Activated CD4-positive, alpha-beta memory T cell treated with anti-CD3 and anti-CD28 coated beads for 36 hours (primary cell): ENCODE results near the gene ZMIZ1. TPM values are rescaled to one million over a fixed set of nuclear protein-coding genes. Genes with fewer than 3 reads are reported as not detected.
A peak's percentile ranks its signal among the peaks of the same experiment; 100 is the strongest.

Source experiments
- CTCF ChIA-PET: fragments of 350-600 bp; sonication (Branson Sonifier 250); formaldehyde crosslinking; loops from one replicate; lab custom pipeline; 2021; ENCODE audit warnings: antibody characterized with exemption, inconsistent platforms; lab: Charles Lee
- POLR2A ChIA-PET: fragments of 350-600 bp; sonication (Branson Sonifier 250); formaldehyde crosslinking; loops from one replicate; lab custom pipeline; 2021; ENCODE audit warnings: antibody characterized with exemption; lab: Charles Lee
- DNase-seq: peaks from one replicate; pipeline ENCODE4 v3.0.0-alpha.2; 2020
- H3K27ac Mint-ChIP-seq: one replicate; pipeline ENCODE4 v1.8.0; 2021; ENCODE audit warnings: mixed read lengths
- H3K27me3 Mint-ChIP-seq: one replicate; pipeline ENCODE4 v1.8.0; 2021; ENCODE audit warnings: mixed read lengths
- H3K36me3 Mint-ChIP-seq: one replicate; pipeline ENCODE4 v1.8.0; 2021; ENCODE audit warnings: mixed read lengths
- H3K4me1 Mint-ChIP-seq: one replicate; pipeline ENCODE4 v1.8.0; 2021; ENCODE audit warnings: low read depth, mixed read lengths
- H3K4me3 Mint-ChIP-seq: one replicate; pipeline ENCODE4 v1.8.0; 2021; ENCODE audit warnings: mild to moderate bottlenecking, mixed read lengths
- H3K9me3 Mint-ChIP-seq: one replicate; pipeline ENCODE4 v1.8.0; 2021; ENCODE audit warnings: mixed read lengths
- intact Hi-C: fragments of 100-400 bp; cut with micrococcal nuclease; formaldehyde crosslinking; loops from one replicate; pipeline ENCODE4 v1.15.1; 2023
- total RNA-seq, 2 experiments: library from RNA; stranded (reverse); gene quantifications; one replicate each; pipeline ENCODE4 v1.2.3, GENCODE V29; 2021

ZMIZ1 gene
- total RNA-seq, 2 experiments from 2014 or later = 28.5 to 29.2 TPM

DNA sequence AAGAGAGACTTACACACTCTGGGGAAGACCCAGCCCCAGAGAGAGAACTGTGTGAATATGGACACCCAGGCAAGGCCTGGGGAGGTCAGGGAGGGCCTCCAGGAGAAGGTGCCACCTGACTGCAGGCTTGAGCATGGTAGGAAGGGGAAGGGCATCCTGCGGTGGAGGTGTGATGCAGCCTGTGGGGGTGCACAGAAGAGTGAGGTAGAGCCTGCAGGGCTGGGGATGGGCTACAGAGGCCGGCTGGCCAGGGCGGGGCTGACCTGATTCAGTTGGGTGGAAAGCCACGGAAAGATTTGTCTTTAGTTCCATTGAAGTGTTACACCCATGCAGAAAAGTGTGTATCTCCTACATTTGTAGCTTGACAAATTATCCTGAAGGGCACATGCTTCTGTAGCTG, 47.6 kb downstream of the ZMIZ1 start:
- POLR2A ChIA-PET = no interaction called here
- Mint-ChIP-seq H3K4me1 (peaks cover 36% of the 10 kb centered on the region), H3K4me3 (no peak overlapping the region), H3K9me3 (no peaks in the 10 kb centered on the region), H3K36me3 (no peaks in the 10 kb centered on the region), H3K27ac (no peak overlapping the region), H3K27me3 (no peaks in the 10 kb centered on the region)
- CTCF ChIA-PET = no interaction called here
- intact Hi-C loops = no loop called here
- peak; percentile 19 for DNase-seq

DNA sequence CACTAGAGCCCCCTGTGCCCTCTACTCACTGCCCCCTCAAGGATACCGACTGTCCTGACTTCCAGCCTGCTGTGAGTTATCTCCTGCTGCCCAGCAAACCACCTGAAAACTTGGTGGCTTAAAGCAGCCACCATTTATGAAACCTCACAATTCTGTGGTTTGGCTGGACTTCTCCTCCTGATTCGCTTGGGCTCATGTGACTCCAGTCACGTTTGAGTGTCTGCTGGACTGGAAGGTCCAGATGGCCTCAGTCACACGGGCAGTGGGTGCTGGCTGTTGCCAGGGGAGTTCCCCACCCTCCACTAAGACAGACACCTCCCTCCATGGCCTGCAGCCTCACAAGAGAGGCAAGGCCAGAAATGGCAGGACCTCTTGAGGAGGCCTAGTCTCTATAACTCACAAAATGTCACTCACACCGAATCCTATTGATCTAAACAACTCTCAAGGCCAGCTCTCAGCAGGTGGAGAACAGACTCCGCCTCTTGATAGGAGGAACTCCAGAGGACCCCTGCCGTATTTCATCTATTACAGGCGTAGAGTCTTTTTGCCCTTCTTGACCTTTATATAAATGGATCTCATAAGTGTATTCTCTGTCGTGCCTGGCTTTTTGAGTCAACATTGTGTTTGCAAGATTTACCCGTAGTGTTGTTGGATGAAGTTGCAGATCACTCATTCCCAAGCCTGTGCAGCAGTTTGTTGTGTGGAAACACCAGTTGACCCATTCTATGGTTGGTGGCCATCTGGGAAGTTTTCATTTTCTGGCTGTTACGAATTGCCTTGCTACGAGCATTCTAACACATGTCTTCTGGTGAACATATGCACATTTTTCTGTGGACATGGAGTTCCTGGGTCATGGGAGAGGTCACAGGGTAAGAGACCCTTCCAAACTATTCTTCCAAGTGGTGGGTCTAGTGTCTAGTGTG, 48.3 kb downstream of the ZMIZ1 start:
- H3K4me1 Mint-ChIP-seq = peaks cover 32% of the 10 kb centered on the region
- intact Hi-C loops = no loop called here
- no peak for DNase-seq
- no peaks in the 10 kb centered on the region for H3K36me3 Mint-ChIP-seq
- no peak overlapping the region for H3K27ac Mint-ChIP-seq
- ChIA-PET POLR2A (no interaction called here), CTCF (no interaction called here)
- no peaks in the 10 kb centered on the region for H3K27me3 Mint-ChIP-seq
- no peak overlapping the region for H3K4me3 Mint-ChIP-seq
- H3K9me3 Mint-ChIP-seq = no peaks in the 10 kb centered on the region

GRCh38 chr10:79118286-79119202, 49.8 kb downstream of the ZMIZ1 start:
- POLR2A ChIA-PET = no interaction called here
- Mint-ChIP-seq H3K4me1 (peaks cover 26% of the 10 kb centered on the region), H3K9me3 (no peaks in the 10 kb centered on the region), H3K36me3 (no peaks in the 10 kb centered on the region), H3K27ac (no peak overlapping the region), H3K27me3 (no peaks in the 10 kb centered on the region), H3K4me3 (no peak overlapping the region)
- CTCF ChIA-PET = no interaction called here
- DNase-seq = no peak
- intact Hi-C loops = no loop called here

DNA sequence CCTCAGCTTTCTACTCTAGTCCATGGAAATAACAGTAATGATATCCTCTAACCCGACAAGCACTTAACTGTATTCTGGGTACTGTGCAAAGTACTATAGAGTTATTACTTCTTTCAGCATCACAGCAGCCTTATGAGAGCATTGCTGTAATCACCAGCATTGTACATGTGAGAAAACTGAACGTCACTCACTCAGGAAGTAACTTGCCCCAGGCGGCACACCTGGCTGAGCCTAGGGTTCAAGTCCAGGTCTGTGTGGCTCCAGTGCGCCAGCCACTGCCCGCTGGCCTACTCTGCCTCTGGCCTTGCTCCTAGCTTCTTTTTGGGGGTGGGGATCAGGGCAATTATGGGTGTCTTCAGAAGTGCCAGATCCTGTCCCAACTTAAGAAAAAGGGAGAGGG, 50.5 kb downstream of the ZMIZ1 start:
- no peaks in the 10 kb centered on the region for H3K9me3 Mint-ChIP-seq
- no peak overlapping the region for H3K27ac Mint-ChIP-seq
- ChIA-PET POLR2A (no interaction called here), CTCF (no interaction called here)
- no peak for DNase-seq
- no peaks in the 10 kb centered on the region for H3K27me3 Mint-ChIP-seq
- intact Hi-C loops = no loop called here
- no peaks in the 10 kb centered on the region for H3K36me3 Mint-ChIP-seq
- no peak overlapping the region for H3K4me3 Mint-ChIP-seq
- H3K4me1 Mint-ChIP-seq = peaks cover 20% of the 10 kb centered on the region

GRCh38 chr10:79123547-79123963, 54.8 kb downstream of the ZMIZ1 start:
- DNase-seq = no peak
- Mint-ChIP-seq H3K36me3 (no peaks in the 10 kb centered on the region), H3K4me3 (no peak overlapping the region), H3K4me1 (no peaks in the 10 kb centered on the region), H3K27ac (no peak overlapping the region), H3K27me3 (no peaks in the 10 kb centered on the region), H3K9me3 (no peaks in the 10 kb centered on the region)
- intact Hi-C loops = no loop called here
- POLR2A ChIA-PET = no interaction called here
- CTCF ChIA-PET = interaction anchor here (0.8 to 1.0 kb wide), 2 partner anchors 19 to 72 kb away, joined by 3 read pairs; no protein-coding TSS in a partner anchor

- Mint-ChIP-seq H3K27ac (no peak overlapping the region), H3K4me3 (no peak overlapping the region), H3K4me1 (no peaks in the 10 kb centered on the region), H3K36me3 (no peaks in the 10 kb centered on the region), H3K9me3 (no peaks in the 10 kb centered on the region), H3K27me3 (no peaks in the 10 kb centered on the region)
- POLR2A ChIA-PET = no interaction called here
- CTCF ChIA-PET = interaction anchor here (0.8 to 1.0 kb wide), 2 partner anchors 19 to 72 kb away, joined by 3 read pairs; no protein-coding TSS in a partner anchor
- intact Hi-C loops = no loop called here
- DNase-seq = no peak
Observed at GRCh38 chr10:79124066-79124465, 55.3 kb downstream of the ZMIZ1 start.

GRCh38 chr10:79125092-79125491, 56.3 kb downstream of the ZMIZ1 start:
- Mint-ChIP-seq H3K4me1 (no peaks in the 10 kb centered on the region), H3K36me3 (no peaks in the 10 kb centered on the region), H3K27me3 (no peaks in the 10 kb centered on the region), H3K9me3 (no peaks in the 10 kb centered on the region), H3K27ac (no peak overlapping the region), H3K4me3 (no peak overlapping the region)
- no peak for DNase-seq
- intact Hi-C loops = no loop called here
- POLR2A ChIA-PET = no interaction called here
- CTCF ChIA-PET = no interaction called here

- ChIA-PET POLR2A (interaction anchor here (1.1 kb wide), 1 partner anchor 11 kb away, joined by 3 read pairs; no protein-coding TSS in a partner anchor), CTCF (no interaction called here)
- Mint-ChIP-seq H3K36me3 (no peaks in the 10 kb centered on the region), H3K4me3 (no peak overlapping the region), H3K27ac (no peak overlapping the region), H3K4me1 (no peaks in the 10 kb centered on the region), H3K9me3 (no peaks in the 10 kb centered on the region), H3K27me3 (no peaks in the 10 kb centered on the region)
- intact Hi-C loops = no loop called here
- no peak for DNase-seq
Observed at GRCh38 chr10:79126351-79127080, 57.8 kb downstream of the ZMIZ1 start.

DNA sequence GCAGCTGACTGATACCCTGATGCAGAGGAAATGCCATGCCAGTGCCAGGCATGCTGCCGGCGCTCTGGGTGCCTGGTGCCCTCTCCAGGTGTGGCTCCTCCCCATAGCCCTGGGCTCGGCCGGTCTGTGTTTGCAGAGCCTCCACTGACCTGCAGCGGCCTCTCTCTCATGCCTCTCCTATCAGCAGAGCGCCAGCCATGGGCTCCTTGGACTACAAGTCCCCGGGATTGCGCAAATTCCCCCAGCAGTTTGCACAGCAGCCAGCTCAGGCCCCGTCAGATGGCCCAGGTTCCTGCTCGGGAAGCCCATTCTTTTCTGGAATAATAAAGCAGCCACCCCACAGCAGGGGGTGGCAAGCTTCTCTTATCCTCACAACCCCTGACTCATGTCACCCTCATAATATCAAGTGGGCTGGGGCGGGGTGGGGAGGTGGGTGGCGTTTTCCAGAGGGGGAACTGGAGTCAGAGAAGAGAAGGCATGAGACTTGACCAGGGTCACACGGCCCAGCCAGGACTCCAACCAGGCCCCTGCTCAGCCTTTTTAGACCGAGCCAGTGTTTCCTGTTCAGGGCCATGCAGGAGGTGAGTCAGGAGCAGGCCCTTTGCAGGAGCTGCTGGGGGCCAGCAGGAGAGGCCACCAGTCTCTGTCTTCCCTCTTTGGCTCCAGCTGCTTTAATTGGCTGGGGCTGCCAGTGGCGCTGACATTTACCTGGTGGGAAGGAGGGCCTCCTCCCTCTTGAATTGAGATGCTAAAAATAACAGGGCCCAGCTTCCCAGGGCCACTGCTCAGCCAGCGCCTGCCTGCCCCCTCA, 58.6 kb downstream of the ZMIZ1 start:
- Mint-ChIP-seq H3K36me3 (no peaks in the 10 kb centered on the region), H3K27ac (no peak overlapping the region), H3K9me3 (no peaks in the 10 kb centered on the region), H3K4me1 (no peaks in the 10 kb centered on the region), H3K27me3 (no peaks in the 10 kb centered on the region), H3K4me3 (no peak overlapping the region)
- intact Hi-C loops = no loop called here
- ChIA-PET CTCF (no interaction called here), POLR2A (interaction anchor here (1.1 kb wide), 1 partner anchor 12 kb away, joined by 3 read pairs; no protein-coding TSS in a partner anchor)
- no peak for DNase-seq

- H3K36me3 Mint-ChIP-seq = no peaks in the 10 kb centered on the region
- ChIA-PET CTCF (no interaction called here), POLR2A (no interaction called here)
- no peaks in the 10 kb centered on the region for H3K9me3 Mint-ChIP-seq
- no peak overlapping the region for H3K27ac Mint-ChIP-seq
- H3K4me1 Mint-ChIP-seq = no peaks in the 10 kb centered on the region
- no peak overlapping the region for H3K4me3 Mint-ChIP-seq
- intact Hi-C loops = no loop called here
- no peaks in the 10 kb centered on the region for H3K27me3 Mint-ChIP-seq
- DNase-seq = no peak
Observed at GRCh38 chr10:79128241-79128922, 59.6 kb downstream of the ZMIZ1 start.

GRCh38 chr10:79128923-79129305, 60.1 kb downstream of the ZMIZ1 start:
- no peaks in the 10 kb centered on the region for H3K27me3 Mint-ChIP-seq
- no peak overlapping the region for H3K4me3 Mint-ChIP-seq
- H3K9me3 Mint-ChIP-seq = no peaks in the 10 kb centered on the region
- DNase-seq = no peak
- CTCF ChIA-PET = no interaction called here
- no peaks in the 10 kb centered on the region for H3K36me3 Mint-ChIP-seq
- POLR2A ChIA-PET = no interaction called here
- H3K27ac Mint-ChIP-seq = no peak overlapping the region
- intact Hi-C loops = no loop called here
- no peaks in the 10 kb centered on the region for H3K4me1 Mint-ChIP-seq
